WTC11 (cell line): Measurements from ENCODE around the gene LTA.

ENCODE experiments used
- AFF4 ChIP-seq: sonication (generic); formaldehyde crosslinking; IDR thresholded peaks from 2 replicates; pipeline ENCODE4 v1.8.1; 2023; ENCODE audit warnings: mild to moderate bottlenecking, missing genetic modification reagents, borderline replicate concordance
- AR ChIP-seq: fragments of 250-450 bp; sonication (Bioruptor Pico); IDR thresholded peaks from 2 replicates; pipeline ENCODE4 v1.9.0; 2021; ENCODE audit warnings: mild to moderate bottlenecking
- NFE2L1 ChIP-seq: sonication (generic); formaldehyde crosslinking; IDR thresholded peaks from 2 replicates; pipeline ENCODE4 v1.8.1; 2023; ENCODE audit warnings: missing genetic modification reagents
- ZNF138 ChIP-seq: sonication (generic); formaldehyde crosslinking; conservative IDR thresholded peaks from 2 replicates; pipeline ENCODE4 v1.8.1; 2022; ENCODE audit warnings: mild to moderate bottlenecking, moderate library complexity, missing genetic modification reagents
- TF ChIP-seq, protein P1 (sequence below): sonication (generic); formaldehyde crosslinking; IDR thresholded peaks from 2 replicates; pipeline ENCODE4 v1.8.1; 2023; ENCODE audit warnings: mild to moderate bottlenecking, moderate library complexity, missing genetic modification reagents
- TF ChIP-seq, protein P2 (sequence below): fragments of 200-600 bp; IDR thresholded peaks from 2 replicates; pipeline ENCODE4 v1.8.0; 2022; ENCODE audit warnings: antibody characterized with exemption

GRCh38 chr6:31582230-31582643, 10.1 kb downstream of the LTA start, which contains the start of gene LTB:
- TF ChIP-seq, protein P1, sequence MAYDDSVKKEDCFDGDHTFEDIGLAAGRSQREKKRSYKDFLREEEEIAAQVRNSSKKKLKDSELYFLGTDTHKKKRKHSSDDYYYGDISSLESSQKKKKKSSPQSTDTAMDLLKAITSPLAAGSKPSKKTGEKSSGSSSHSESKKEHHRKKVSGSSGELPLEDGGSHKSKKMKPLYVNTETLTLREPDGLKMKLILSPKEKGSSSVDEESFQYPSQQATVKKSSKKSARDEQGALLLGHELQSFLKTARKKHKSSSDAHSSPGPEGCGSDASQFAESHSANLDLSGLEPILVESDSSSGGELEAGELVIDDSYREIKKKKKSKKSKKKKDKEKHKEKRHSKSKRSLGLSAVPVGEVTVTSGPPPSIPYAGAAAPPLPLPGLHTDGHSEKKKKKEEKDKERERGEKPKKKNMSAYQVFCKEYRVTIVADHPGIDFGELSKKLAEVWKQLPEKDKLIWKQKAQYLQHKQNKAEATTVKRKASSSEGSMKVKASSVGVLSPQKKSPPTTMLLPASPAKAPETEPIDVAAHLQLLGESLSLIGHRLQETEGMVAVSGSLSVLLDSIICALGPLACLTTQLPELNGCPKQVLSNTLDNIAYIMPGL (CRISPR knock-in tag) = no peak
- no peak for TF ChIP-seq AR (CRISPR knock-in tag)
- TF ChIP-seq, protein P2, sequence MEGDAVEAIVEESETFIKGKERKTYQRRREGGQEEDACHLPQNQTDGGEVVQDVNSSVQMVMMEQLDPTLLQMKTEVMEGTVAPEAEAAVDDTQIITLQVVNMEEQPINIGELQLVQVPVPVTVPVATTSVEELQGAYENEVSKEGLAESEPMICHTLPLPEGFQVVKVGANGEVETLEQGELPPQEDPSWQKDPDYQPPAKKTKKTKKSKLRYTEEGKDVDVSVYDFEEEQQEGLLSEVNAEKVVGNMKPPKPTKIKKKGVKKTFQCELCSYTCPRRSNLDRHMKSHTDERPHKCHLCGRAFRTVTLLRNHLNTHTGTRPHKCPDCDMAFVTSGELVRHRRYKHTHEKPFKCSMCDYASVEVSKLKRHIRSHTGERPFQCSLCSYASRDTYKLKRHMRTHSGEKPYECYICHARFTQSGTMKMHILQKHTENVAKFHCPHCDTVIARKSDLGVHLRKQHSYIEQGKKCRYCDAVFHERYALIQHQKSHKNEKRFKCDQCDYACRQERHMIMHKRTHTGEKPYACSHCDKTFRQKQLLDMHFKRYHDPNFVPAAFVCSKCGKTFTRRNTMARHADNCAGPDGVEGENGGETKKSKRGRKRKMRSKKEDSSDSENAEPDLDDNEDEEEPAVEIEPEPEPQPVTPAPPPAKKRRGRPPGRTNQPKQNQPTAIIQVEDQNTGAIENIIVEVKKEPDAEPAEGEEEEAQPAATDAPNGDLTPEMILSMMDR = no peak
- no peak for TF ChIP-seq NFE2L1 (CRISPR knock-in tag)
- no peak for TF ChIP-seq AFF4
- TF ChIP-seq ZNF138 (CRISPR knock-in tag) = no peak
